ENCODE results near the gene CAMKK2. TPM values are rescaled to one million over a fixed set of nuclear protein-coding genes. Genes with fewer than 3 reads are reported as not detected.

Gene CAMKK2
- total and polyA plus RNA-seq, 2 of the 13 experiments (the other 11 are each of a cell fraction or from before 2014, with no cell fraction given) = 18.8 to 20.0 TPM

- ChIA-PET POLR2A (no interaction called here), CTCF (ENCODE audit: low intra/inter-chr PET ratio, low total read pairs) (no interaction called here)
- no peaks in the 10 kb centered on the region for H3K79me2 ChIP-seq (ENCODE audit: insufficient read depth, low read length)
- DNase-seq (ENCODE audit: low spot score) (no peak), ATAC-seq (no peak), FAIRE-seq (no peak)
- no TSS peak for BruUV-seq (replicated peaks)
- H3K4me1 ChIP-seq (ENCODE audit: insufficient read depth, low read length) = no peaks in the 10 kb centered on the region
- 59% methylated on average over 2 of the region's 2 CpGs for WGBS (ENCODE audit: low lambda C conversion rate)
- in situ Hi-C loops (cut with HindIII; ENCODE audit: extremely low pct_ligation_motif_present, low pct_unique_long_range_greater_than_20kb) (no loop called here), intact Hi-C loops (cut with micrococcal nuclease; ENCODE audit: unreplicated experiment) (no loop called here)
- H3K4me2 ChIP-seq (ENCODE audit: low read depth, low read length) = no peak overlapping the region
- no peak overlapping the region for H2AFZ ChIP-seq (ENCODE audit: low read length)
- H3K27me3 ChIP-seq (ENCODE audit: control insufficient read depth in 1 of 2, insufficient read depth in 2 of 2, low read length in 2 of 2) = no peaks in the 10 kb centered on the region
- no peaks in the 10 kb centered on the region for H4K20me1 ChIP-seq (ENCODE audit: insufficient read depth, low read length)
- no peak for TF ChIP-seq GATA4 (IDR thresholded peaks at IDR 0.05; ENCODE audit: borderline replicate concordance, low read depth)
- no peak for TF ChIP-seq XBP1 (CRISPR knock-in tag; IDR thresholded peaks at IDR 0.05)
- TF ChIP-seq HNRNPK (IDR thresholded peaks at IDR 0.05; ENCODE audit: low read depth, low read length, poor library complexity, severe bottlenecking) = no peak
- no peak for TF ChIP-seq NFKB2 (CRISPR knock-in tag; IDR thresholded peaks at IDR 0.05; ENCODE audit: borderline replicate concordance)
- no peak for TF ChIP-seq TERF1 (CRISPR knock-in tag; IDR thresholded peaks at IDR 0.05)
- no peak for TF ChIP-seq POLR2AphosphoS2 (IDR thresholded peaks at IDR 0.05; ENCODE audit: low read depth, low read length)
- TF ChIP-seq NR2F2 (IDR thresholded peaks at IDR 0.05; ENCODE audit: borderline replicate concordance, low read depth) = no peak
- no peak for TF ChIP-seq THAP7 (CRISPR knock-in tag; IDR thresholded peaks at IDR 0.05)
- no peak for TF ChIP-seq NFRKB (IDR thresholded peaks at IDR 0.05)
- TF ChIP-seq DBP (CRISPR knock-in tag; IDR thresholded peaks at IDR 0.05; ENCODE audit: not compliant biosample characterization) = no peak
- no peak for TF ChIP-seq HNRNPH1 (optimal IDR thresholded peaks at IDR 0.05; ENCODE audit: low read depth, low read length)
- TF ChIP-seq AKNA (CRISPR knock-in tag; IDR thresholded peaks at IDR 0.05; ENCODE audit: borderline replicate concordance) = no peak
- TF ChIP-seq SNAPC5 (CRISPR knock-in tag; IDR thresholded peaks at IDR 0.05; ENCODE audit: borderline replicate concordance) = no peak
- no peak for TF ChIP-seq IRF2 (CRISPR knock-in tag; IDR thresholded peaks at IDR 0.05)
- peaks cover 31 to 71% of the 10 kb centered on the region in 2 experiments for H3K36me3 ChIP-seq (replicated peaks in 1 of 2; ENCODE audit: control insufficient read depth in 1 of 2, insufficient read depth in 2 of 2, low read length in 2 of 2)
- H3K9me3 ChIP-seq (ENCODE audit: low read length) = no peaks in the 10 kb centered on the region
- no peak overlapping the region for H3K27ac ChIP-seq (ENCODE audit: extremely low read length, insufficient read depth, low read length)
- no peak overlapping the region for H3K9ac ChIP-seq (ENCODE audit: insufficient read depth, low read depth, low read length)
- no peak overlapping the region for H3K4me3 ChIP-seq (replicated peaks in 1 of 3; ENCODE audit: insufficient read depth in 1 of 3, low read depth in 2 of 3, low read length in 3 of 3)
These were observed 44.7 kb downstream of the CAMKK2 start for GRCh38 chr12:121251838-121252237.
